Astrocyte of the cerebellum (primary cell): ENCODE measurements around the gene NFATC2.

Source experiments
- DNase-seq: peaks from one replicate; pipeline ENCODE4 v3.0.0-alpha.2; 2011; ENCODE audit warnings: low read depth
- H3K4me3 ChIP-seq: 2 replicates; pipeline ENCODE4 v1.5.1; 2011; ENCODE audit warnings: mild to moderate bottlenecking, low read depth, low read length, moderate library complexity
- CTCF ChIP-seq: IDR thresholded peaks from 2 replicates; pipeline ENCODE4 v1.5.1; 2012; ENCODE audit warnings: low read length, low read depth, moderate library complexity, mild to moderate bottlenecking; ENCODE audit errors: missing control alignments
- in situ Hi-C: cut with HindIII; loops from 2 replicates; pipeline ENCODE4 v1.10.0; 2017; ENCODE audit warnings: low sequenced_read_pairs

Gene NFATC2

GRCh38 chr20:51427651-51428291 lies 114.7 kb downstream of the NFATC2 start:
- in situ Hi-C loops: no loop called here
- no peak for DNase-seq
- no peak for TF ChIP-seq CTCF
- H3K4me3 ChIP-seq: no peak overlapping the region

- DNase-seq: no peak
- H3K4me3 ChIP-seq: no peak overlapping the region
- in situ Hi-C loops: no loop called here
- no peak for TF ChIP-seq CTCF
Observed at GRCh38 chr20:51426718-51427650, 115.5 kb downstream of the NFATC2 start.

- no peak for TF ChIP-seq CTCF
- no peak for DNase-seq
- in situ Hi-C loops: no loop called here
- no peak overlapping the region for H3K4me3 ChIP-seq
Observed at GRCh38 chr20:51425347-51426106, 117.0 kb downstream of the NFATC2 start.

GRCh38 chr20:51424270-51425117 lies 118.0 kb downstream of the NFATC2 start:
- no peak for TF ChIP-seq CTCF
- H3K4me3 ChIP-seq: no peak overlapping the region
- DNase-seq: no peak
- in situ Hi-C loops: no loop called here

GRCh38 chr20:51423810-51424209 lies 118.7 kb downstream of the NFATC2 start:
- no peak overlapping the region for H3K4me3 ChIP-seq
- in situ Hi-C loops: no loop called here
- TF ChIP-seq CTCF: no peak
- no peak for DNase-seq
